ENCODE results near the gene CNPY2. TPM values are rescaled to one million over a fixed set of nuclear protein-coding genes. Genes with fewer than 3 reads are reported as not detected.
"Not testable (repeated sequence)": the region's sequence is repeated elsewhere in the genome, so short reads cannot be mapped to it uniquely, and the experiment has no call there.

The CNPY2 gene
- total and polyA plus RNA-seq, 7 donors = 32.8 to 73.5 (median 40.2) TPM

DNA sequence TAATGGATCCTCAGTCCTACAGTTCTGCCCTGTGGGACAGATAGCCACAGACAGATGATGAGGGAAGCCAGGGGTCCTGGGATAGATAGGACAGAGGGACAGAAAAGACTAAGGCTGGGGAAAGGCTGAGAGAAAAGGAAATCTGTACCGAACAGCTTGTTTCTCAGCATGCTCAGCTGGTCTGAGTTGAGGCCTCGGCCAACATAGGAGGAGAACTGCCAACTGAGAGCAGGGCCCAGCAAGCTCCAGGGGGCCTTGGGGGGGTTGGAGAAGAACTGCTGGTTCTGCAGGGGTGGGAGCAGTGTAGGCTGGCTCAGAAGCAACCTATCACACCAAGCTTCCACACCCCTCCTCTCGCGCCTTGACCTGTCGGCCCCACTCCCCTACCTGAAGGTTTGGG, 33.0 kb upstream of the CNPY2 start:
- peaks cover 15 to 99% of the 10 kb centered on the region in 2 donors for H3K36me3 ChIP-seq (ENCODE audit: insufficient read depth in 1 of 2, low read depth in 1 of 2)
- H3K4me1 ChIP-seq = no peaks in the 10 kb centered on the region
- no peaks in the 10 kb centered on the region for H3K27me3 ChIP-seq (ENCODE audit: insufficient read depth in 3 of 3, low read length in 2 of 3)
- ATAC-seq = no peak
- TF ChIP-seq, protein P1, sequence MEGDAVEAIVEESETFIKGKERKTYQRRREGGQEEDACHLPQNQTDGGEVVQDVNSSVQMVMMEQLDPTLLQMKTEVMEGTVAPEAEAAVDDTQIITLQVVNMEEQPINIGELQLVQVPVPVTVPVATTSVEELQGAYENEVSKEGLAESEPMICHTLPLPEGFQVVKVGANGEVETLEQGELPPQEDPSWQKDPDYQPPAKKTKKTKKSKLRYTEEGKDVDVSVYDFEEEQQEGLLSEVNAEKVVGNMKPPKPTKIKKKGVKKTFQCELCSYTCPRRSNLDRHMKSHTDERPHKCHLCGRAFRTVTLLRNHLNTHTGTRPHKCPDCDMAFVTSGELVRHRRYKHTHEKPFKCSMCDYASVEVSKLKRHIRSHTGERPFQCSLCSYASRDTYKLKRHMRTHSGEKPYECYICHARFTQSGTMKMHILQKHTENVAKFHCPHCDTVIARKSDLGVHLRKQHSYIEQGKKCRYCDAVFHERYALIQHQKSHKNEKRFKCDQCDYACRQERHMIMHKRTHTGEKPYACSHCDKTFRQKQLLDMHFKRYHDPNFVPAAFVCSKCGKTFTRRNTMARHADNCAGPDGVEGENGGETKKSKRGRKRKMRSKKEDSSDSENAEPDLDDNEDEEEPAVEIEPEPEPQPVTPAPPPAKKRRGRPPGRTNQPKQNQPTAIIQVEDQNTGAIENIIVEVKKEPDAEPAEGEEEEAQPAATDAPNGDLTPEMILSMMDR (IDR thresholded peaks at IDR 0.05) = no peak
- WGBS, 3 donors = 90 to 92% (median 90%) methylated on average over 5 of the region's 5 CpGs
- intact Hi-C loops (cut with DNase I) = no loop called here
- no peak overlapping the region for H3K27ac ChIP-seq
- no peaks in the 10 kb centered on the region for H3K9me3 ChIP-seq
- no peak for DNase-seq
- no peak overlapping the region for H3K4me3 ChIP-seq

DNA sequence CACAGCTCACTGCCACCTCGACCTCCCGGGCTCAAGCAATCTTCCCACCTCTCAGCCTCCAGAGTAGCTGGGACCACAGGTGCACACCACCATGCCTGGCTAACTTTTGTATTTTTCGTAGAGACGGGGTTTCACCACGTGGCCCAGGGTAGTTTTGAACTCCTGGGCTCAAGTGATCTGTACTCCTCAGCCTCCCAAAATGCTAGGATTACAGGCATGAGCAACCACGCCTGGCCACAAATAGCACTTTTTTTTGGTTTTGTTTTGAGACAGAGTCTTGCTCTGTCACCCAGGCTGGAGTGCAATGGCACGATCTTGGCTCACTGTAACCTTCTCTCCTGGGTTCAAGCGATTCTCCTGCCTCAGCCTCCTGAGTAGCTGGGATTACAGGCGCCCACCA, 31.5 kb upstream of the CNPY2 start:
- DNase-seq; intact Hi-C loops (cut with DNase I): not testable (repeated sequence)

DNA sequence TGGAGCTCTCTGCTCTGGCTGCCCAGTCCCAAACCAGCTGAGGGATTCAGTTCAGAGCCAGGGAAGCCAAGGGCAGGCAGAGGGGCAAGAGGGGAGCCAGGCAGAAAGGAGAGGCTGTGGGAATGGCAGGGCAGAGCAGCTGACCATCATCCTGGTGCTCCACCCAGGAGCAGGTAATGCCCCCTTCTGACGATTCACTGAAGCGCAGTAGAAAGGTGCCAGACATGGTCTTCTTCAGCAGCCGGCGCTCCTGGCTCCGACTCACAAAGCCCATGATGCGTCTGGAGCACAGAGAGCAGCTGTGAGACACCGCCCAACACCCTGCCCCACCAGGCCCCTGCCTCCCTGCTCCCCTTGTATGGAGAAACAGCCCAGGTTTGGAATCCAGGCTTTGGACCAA, 30.9 kb upstream of the CNPY2 start:
- no peaks in the 10 kb centered on the region for H3K4me1 ChIP-seq
- no peaks in the 10 kb centered on the region for H3K27me3 ChIP-seq (ENCODE audit: insufficient read depth in 3 of 3, low read length in 2 of 3)
- no peak for DNase-seq
- no peak overlapping the region for H3K27ac ChIP-seq
- WGBS, 3 donors = 64 to 72% (median 69%) methylated on average over 7 of the region's 7 CpGs
- TF ChIP-seq, protein P1 (IDR thresholded peaks at IDR 0.05) = no peak
- H3K4me3 ChIP-seq = no peak overlapping the region
- H3K9me3 ChIP-seq = no peaks in the 10 kb centered on the region
- intact Hi-C loops (cut with DNase I) = no loop called here
- peaks cover 18 to 99% of the 10 kb centered on the region in 2 donors for H3K36me3 ChIP-seq (ENCODE audit: insufficient read depth in 1 of 2, low read depth in 1 of 2)
- ATAC-seq = peak in 3 of 4 donors; percentile 23 to 49 (median 43)

More for the DNA sequence above, 31.5 kb upstream of the CNPY2 start:
- not testable (repeated sequence) for ATAC-seq; H3K9me3 ChIP-seq; H3K27me3 ChIP-seq (ENCODE audit: insufficient read depth in 3 of 3, low read length in 2 of 3); H3K4me3 ChIP-seq; H3K27ac ChIP-seq; H3K4me1 ChIP-seq
- WGBS, 3 donors = 88 to 92% (median 88%) methylated on average over 9 of the region's 9 CpGs
- H3K36me3 ChIP-seq (ENCODE audit: insufficient read depth in 1 of 2, low read depth in 1 of 2) = peaks cover 18 to 99% of the 10 kb centered on the region in 2 donors

DNA sequence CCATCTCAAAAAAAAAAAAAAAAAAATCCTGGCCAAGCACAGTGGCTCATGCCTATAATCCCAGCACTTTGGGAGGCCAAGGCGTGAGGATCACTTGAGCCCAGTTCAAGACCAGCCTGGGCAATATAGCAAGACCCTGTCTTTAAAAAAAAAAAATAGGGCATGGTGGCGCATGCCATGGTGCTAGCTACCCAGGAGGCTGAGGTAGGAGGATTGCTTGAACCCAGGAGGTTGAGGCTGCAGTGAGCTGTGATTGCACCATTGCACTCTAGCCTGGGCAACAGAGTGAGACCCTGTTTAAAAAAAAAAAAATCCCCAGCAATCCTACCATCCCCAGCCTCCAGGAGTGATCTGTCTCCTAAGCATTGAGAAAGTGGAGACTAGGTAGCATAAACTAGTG, 26.5 kb upstream of the CNPY2 start:
- H3K27me3 ChIP-seq (ENCODE audit: insufficient read depth in 3 of 3, low read length in 2 of 3); H3K27ac ChIP-seq; H3K4me3 ChIP-seq; ATAC-seq; H3K4me1 ChIP-seq; H3K9me3 ChIP-seq; intact Hi-C loops (cut with DNase I); DNase-seq: not testable (repeated sequence)
- peaks cover 6 to 61% of the 10 kb centered on the region in 2 donors for H3K36me3 ChIP-seq (ENCODE audit: insufficient read depth in 1 of 2, low read depth in 1 of 2)
- WGBS, 3 donors = 96 to 100% (median 97%) methylated on average over 2 of the region's 2 CpGs

DNA sequence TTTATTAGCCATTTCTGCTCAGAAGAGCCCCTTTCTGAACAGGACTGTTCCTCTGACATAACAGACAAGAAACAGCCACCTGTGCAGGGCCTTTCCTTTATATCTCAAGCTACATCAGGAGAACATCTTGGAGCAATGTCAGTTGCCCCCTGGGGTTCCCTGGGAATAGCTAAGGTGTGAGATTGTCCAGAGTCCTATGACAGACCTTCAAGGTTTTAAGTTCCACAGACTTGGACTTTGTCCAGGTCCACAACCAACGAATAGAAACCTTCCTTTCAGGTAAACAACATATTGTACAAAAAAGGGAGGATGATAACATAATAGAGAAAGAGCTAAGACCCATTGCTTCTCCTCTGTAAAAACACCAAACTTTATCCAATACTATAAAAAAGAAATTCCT, 25.8 kb upstream of the CNPY2 start:
- intact Hi-C loops (cut with DNase I) = no loop called here
- H3K9me3 ChIP-seq = no peaks in the 10 kb centered on the region
- ATAC-seq = no peak
- WGBS, 3 donors = 14 to 58% (median 27%) methylated on average over 1 of the region's 1 CpG
- no peak overlapping the region for H3K27ac ChIP-seq
- no peak for DNase-seq
- no peaks in the 10 kb centered on the region for H3K4me1 ChIP-seq
- TF ChIP-seq, protein P1 (IDR thresholded peaks at IDR 0.05) = no peak
- peaks cover 6 to 56% of the 10 kb centered on the region in 2 donors for H3K36me3 ChIP-seq (ENCODE audit: insufficient read depth in 1 of 2, low read depth in 1 of 2)
- H3K27me3 ChIP-seq (ENCODE audit: insufficient read depth in 3 of 3, low read length in 2 of 3) = no peaks in the 10 kb centered on the region
- H3K4me3 ChIP-seq = no peak overlapping the region

DNA sequence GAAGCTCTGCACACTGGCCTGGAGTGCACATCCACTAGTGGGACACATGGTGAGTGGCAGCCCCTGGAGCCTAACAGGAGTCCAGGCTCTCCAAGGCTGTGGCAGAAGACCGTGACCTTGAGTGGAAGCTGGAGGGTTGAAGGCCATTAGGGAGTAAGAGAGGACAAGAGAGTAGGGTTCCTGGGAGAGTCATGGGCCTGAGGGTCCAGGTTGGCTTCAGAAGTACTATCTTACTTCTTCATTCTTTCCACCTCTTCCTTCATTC, 23.3 kb upstream of the CNPY2 start:
- H3K9me3 ChIP-seq = no peaks in the 10 kb centered on the region
- no peak overlapping the region for H3K4me3 ChIP-seq
- intact Hi-C loops (cut with DNase I) = loop anchor here in 1 of 2 donors (10.0 kb wide), 1 partner anchor 126 kb away; the partner anchor contains the start of gene SPRYD4
- H3K27me3 ChIP-seq (ENCODE audit: insufficient read depth in 3 of 3, low read length in 2 of 3) = no peaks in the 10 kb centered on the region
- no peaks in the 10 kb centered on the region for H3K4me1 ChIP-seq
- DNase-seq (no peak), ATAC-seq (no peak)
- no peak overlapping the region for H3K27ac ChIP-seq
- peaks cover 4 to 30% of the 10 kb centered on the region in 2 donors for H3K36me3 ChIP-seq (ENCODE audit: insufficient read depth in 1 of 2, low read depth in 1 of 2)
- TF ChIP-seq, protein P1 (IDR thresholded peaks at IDR 0.05) = no peak
- 81 to 92% (median 91%) methylated on average over 1 of the region's 1 CpG for WGBS, 3 donors

All from psoas muscle (tissue), 8 donors.